HG02938 (cell line): Measurements from ENCODE around the gene LITAFD.
"Not testable (repeated sequence)": the region's sequence is repeated elsewhere in the genome, so short reads cannot be mapped to it uniquely, and the experiment has no call there.

Experiments used
- ATAC-seq: cut with Tn5 transposase; IDR thresholded peaks from one replicate; pipeline ENCODE4 v1.9.1; 2021; ENCODE audit warnings: mild to moderate bottlenecking, moderate library complexity; ENCODE audit not compliant: unreplicated experiment

Gene LITAFD

DNA sequence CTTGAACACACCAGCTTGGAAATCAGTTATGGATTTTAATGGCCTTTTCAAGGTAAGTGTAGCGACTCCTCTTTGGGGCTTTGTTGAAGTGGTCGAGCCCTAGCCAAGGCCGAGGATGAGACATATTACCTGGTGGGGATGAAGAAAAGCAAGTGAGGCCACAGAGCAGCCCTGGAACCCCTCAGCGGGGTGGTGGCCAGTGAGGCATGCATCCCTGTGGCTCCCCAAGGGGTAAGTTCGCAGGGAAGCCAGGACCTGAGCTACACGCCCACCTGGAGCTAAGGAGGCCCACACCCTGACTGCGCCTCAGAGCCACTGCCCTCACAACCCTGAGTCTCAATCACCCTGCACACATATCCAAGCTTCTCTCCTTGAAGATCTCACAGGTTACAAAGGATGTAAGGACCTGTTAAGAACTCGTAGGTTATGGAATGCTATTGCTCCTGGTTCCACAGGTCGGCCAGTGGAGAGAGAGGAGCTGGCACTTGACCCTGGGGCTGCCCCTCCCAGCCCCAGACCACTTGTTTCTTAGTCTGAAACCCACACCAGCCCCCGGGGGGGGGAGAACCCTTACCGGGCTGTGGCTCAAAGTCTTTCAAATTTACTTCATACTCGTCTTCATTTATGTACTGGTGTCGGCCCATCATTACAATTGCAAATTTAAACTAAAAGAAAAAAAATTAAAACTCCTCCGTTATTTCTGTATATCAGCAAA, 12.0 kb downstream of the LITAFD start:
- ATAC-seq, result no peak

DNA sequence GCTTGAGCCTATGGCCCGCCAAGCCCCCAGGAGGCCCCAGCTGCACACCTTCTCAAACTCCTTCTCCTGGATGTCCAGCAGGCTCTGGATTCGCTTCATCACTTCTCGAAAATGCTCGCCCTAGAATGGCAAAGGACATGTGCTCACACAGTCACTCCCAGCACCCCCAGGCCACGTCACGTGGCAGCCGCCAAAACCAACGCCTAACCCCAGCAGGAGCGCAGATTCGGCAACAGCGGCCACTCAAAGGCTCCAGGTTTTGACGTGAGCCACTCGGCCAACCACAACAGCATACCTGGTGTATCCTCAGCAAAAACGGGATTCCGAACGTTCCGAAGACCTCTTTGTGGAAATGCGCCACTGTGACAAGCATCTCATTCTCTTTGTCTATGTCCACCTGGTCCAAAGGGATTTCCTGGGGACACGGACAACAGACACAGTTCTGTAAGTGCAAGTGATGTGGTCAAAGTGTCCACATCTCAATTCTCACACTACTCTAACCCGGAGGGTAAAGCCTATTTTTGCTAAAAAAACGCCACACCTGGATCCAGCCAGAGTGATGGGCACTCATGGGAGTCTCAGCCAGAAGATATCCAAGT, 12.7 kb downstream of the LITAFD start:
- ATAC-seq, result no peak

DNA sequence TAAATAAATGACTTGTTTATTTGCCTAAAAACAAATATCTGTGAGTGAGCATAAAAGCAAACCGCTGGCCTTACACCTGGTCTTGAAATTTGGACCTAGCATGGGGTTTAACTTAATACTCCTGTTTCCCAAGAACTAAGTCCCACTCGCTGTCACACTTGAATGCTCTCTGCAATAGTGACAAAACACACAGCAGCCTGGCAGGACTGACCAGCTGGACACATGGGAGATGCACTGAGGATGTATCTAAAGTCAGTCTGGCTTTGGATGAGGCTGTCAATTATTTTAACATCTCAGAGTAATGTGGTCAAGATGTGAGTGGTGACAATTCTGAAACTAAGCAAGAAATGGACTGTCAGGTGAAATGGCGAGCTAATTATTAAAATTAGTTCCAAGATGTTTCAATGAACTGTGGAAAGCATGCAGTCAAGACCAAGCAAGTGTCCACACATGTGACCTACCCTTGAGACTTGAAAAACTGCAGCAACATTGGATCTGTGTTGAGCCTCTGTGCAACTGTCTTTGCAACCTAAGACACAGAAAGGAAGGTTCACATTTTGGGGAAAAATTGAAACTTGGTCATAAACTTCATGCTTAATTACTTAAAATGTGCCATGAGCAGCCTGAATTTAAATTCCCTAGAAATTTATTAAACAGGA, 16.6 kb downstream of the LITAFD start:
- ATAC-seq, result no peak

DNA sequence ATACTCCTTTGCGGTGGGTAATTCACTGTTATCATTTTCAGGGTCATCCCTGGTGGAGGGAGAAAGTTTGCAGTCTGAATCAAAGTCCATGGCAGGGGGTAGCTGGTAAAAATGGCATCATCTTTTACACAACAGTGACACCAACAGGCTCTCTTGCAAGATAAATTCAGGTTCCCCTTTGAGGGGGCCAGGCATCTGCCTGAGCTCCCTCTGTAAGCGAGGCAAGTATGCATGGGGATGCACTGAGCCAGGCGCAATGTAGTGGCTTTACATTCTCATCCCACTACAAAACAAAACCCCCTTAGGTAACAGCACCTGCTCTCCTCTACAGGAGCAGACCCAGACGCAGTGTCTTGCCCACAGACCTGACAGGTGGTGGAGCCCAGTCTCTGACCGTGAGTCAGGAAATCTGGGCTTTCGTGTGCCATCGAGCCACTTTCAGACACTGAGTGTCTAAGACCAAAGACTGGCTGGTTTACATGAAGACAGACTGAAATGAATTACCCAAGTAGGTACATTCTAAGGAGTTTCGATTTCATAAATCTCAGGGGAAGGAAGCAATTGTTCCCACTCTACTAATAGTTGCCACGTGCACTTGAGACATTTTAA, 17.7 kb downstream of the LITAFD start:
- no peak for ATAC-seq

DNA sequence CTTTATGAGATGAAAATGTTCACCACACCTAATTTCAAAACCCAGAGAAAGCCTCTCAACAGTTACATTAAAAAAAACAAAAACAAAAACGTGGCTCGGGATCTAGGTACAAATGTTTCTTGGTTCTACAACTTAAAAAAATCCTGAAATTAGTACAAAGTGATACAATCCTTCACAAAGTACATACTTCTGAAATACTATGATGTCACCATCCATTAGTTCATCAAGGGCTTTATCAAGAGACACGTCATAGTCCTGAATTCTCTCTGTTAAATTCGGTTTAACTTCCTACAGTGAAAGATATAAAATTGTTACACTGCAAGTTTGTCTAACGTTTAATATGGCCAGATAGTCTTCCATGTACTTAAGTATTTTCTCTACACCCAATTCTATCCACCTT, 18.2 kb downstream of the LITAFD start:
- ATAC-seq, result no peak

DNA sequence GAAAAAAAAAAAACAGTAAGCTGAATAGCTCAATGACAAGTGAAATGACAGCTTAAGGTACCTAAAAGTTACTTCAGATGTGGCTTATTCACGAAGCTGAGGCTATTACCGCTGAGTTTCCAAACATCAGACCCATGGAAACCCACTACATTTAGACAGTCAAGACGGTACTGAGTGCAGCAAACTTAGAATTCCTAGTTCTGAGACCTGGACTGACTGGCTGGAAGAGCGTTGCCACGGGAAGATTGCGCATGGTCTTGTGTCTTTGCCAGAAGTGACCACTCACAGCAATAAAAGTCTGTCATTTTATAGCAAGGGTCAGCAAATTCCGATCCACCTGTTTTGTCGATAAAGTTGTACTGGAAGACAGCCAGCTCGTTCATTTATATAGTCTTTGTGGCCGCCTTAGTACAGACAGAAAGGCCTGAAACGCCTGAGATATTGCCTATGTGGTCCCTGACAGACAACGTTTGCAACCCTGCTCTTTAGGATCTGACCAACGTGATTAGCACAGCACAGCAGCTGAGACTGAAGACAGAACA, 19.2 kb downstream of the LITAFD start:
- ATAC-seq, result no peak

DNA sequence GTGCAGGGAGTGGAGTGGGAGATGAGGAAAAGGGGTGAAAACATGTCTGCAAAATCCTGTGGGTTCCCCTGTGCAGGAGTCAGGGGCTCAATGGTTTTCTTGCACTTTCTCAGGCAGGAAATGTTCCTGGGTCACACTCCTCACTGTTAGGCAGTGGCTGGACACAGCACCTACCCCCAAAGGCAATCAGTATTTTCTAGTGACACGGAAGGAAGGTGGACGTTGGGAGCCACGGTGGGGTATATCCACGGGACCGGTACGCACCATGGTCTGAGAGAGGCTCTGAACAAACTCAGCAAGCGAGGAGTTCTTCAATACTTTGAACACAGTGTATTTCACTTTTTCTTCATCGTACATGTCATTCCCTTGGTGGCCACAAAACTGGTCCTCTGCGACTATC, 20.9 kb downstream of the LITAFD start:
- ATAC-seq, result no peak

DNA sequence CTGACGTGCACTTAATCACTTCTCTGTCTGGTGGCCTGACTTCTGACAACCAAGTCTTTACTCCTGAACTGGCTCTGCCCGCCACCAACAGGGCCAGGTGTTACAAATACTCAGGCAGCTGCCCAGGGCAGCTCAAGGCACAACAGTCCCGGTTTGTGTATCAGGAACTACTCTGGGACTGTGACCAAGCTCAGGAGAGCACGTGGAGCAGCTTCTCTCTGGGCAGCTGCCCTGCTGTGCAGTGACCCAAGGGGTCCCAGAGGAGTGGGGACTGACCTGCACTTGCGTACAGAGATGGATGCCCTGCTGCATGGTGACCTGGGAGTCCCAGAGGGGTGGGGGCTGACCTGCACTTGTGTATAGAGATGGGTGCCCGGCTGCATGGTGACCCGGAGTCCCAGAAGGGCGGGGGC, 21.9 kb downstream of the LITAFD start:
- no peak for ATAC-seq

DNA sequence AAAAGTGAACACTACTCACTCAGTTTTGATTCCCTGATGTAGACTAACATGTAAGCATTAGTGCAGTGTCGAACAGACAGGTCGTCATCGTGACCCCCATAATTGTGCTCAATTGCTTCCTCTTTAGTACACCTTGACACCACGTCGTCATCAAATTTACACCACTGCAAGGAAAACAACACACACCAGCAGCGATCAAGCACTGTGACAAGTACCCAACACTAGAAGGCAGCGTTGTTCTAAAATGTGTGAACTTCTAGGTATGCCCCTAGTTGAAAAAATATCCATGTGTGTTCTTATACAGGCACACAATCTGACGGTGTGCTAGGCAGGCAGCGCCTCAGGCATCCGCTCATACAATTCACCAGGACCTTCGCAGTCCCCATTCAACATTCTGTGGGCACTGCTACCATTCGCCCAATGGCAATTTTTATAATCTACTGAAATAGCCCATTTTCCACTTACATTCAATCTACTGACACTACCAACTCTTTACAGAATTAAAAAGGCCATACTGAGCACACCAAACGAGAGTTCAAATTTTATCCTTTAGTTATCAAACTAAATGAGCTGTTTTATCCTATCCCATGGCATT, 23.1 kb downstream of the LITAFD start:
- ATAC-seq, result no peak

DNA sequence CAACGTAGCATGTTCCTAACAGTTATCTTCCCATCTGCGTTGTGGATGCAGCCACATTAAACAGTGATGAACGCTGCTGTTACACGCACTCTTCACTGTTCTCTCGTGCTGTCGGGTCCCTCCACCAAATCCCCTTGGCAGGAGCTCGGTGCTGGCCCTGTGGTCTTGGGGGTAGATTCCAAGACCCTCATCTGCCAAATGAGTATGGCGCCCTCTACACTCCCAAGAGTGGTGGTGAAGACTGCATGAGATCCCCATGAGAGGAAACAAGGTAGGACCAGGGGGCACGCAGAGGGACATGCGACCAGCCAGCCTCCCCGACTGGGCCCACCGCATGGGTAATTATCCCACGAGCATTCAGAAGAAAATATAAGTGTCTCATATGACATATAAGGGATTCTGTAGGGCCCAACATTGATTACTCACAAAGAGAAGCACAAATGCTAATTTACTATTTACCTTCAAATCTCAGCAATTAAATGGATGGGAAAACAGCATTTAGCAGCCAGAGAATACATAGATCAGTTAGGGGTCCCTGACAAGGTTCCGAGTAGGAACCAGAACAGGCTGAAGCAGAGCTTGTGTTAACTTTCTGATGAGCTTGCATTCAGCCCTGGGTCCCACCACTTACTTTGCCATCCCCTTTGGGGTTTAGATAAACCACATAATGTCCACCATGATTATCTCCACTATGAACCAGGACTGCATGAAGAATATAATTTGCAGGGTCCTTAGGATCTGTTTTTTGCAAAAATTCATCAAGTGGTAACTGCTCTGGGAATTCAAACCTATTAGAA, 23.8 kb downstream of the LITAFD start:
- no peak for ATAC-seq

DNA sequence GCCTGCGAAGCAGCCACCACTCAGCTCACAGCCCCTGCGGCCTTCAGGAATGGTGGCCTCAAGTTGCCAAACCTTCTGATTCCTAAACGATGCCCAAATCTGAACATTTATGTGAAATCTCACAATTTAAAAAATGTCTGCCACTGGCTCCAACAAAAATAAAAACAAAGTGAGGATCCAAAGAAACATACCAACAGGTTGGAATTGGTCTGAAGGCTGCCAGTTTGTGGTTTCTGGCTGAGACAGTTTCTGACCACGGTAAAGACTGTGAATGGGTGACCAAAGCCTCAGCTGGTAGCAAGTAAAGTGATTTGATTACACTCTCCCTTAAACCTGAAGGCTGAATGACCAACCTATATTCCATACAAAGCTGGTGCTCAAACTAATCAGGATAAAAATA, 24.9 kb downstream of the LITAFD start:
- ATAC-seq, result no peak

DNA sequence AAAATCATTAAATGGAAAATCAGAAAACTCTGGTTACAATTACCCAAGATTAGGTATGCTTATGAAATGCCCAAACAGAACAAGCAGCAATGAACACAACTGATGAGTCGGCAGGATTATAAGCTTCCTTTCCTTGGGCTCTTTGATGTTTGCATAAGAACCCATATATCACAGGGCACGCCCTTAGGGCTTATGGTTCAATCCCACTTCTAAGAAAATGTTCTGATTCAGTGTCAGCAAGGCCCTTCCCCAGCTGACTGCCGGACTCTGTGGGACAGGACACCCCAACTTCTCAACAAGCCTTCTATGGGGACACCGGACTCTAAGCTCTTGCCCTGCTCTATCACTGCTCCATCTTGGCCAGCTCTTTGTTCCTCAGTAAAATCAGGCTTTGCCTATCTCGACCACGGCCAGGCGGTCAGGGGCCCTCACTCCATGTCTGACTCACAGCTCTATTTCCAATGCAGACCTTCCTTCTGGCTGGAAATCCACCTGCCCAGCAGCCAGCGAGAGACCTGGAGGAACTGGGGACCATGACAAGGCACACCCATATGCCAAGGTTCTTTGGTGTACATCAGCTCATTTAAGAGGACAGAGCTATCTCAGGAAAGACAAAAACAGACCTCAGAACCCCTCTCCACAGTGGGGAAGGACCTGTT, 26.8 kb downstream of the LITAFD start:
- no peak for ATAC-seq

DNA sequence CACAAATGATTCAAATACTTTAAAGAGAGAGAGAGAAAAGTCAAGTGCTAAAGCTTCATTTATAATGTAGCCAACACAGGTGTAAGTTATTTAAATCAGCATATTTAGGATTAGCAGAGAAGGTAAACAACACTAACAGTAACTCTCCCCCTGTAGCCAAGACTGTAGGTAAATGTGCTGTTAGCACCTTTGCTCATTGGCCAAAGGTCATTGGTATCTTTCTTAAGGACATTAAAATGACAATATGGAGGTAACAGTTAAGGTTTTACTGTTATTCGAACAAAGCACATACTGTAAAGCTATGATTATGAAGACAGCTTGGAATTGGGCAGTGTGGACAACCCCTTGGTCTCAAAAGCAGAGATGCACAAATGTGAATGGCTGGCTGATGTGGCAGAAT, 28.7 kb downstream of the LITAFD start:
- ATAC-seq, result no peak

DNA sequence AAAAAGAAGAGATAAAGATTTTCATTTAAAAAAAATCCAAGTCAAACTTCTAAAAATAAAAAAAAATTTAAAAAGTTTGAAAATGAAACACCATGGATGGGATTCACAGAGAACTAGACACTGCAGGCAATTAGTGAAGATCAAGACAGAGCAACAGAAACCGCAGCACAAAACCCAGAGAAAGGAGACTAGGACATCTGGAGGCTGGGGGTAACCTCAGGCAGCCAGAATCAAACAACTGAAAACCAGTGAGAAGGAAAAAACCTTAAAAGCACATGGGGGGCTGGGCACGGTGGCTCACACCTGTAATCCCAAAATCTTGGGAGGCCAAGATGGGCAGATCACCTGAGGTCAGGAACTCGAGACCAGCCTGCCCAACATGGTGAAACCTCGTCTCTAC, 30.6 kb downstream of the LITAFD start:
- ATAC-seq, result no peak

DNA sequence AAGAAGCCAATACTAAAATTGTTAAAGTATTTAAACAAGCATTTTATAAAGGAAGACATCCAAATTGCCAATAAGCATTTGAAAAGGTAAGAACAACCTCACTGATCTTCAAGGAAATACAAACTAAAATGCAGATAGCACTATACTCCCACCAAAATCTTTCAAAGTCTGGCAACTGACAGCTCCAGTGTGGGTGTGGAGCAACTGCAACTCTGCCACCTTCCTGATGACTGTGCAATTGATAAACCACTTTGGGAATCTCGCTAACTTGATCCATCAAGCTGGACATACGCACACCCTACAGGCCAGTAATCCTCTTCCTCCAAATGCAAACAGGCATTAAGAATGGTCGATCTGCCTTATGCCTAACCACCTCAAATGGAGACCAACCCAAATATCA, 31.9 kb downstream of the LITAFD start:
- ATAC-seq, result no peak

DNA sequence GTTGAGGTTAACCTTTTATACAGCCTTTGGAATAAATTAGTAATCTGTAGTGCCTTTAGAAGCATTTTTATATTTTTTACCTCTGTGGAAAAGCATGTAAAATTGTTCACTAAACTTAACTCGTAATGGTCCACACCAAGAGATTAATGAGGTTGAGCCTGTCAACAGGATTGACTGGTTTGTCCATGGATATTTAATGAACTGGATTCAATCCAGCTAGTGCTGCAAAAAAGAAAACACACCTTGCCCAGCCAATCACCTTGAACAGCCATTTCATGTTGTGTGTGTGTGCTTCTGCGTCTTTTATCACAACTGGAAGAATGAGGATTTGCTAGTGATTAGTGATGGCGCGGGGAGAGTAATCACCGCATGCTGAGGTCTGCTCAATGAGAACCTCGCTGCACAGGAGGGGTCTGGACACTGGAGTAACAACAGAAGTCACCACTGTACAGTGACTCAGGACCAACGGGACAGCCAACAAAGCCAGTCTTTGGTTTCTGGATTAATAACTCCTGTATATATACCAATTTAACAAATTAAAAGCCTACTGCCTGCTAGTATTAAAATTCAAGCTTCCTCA, 33.7 kb downstream of the LITAFD start:
- ATAC-seq, result no peak

DNA sequence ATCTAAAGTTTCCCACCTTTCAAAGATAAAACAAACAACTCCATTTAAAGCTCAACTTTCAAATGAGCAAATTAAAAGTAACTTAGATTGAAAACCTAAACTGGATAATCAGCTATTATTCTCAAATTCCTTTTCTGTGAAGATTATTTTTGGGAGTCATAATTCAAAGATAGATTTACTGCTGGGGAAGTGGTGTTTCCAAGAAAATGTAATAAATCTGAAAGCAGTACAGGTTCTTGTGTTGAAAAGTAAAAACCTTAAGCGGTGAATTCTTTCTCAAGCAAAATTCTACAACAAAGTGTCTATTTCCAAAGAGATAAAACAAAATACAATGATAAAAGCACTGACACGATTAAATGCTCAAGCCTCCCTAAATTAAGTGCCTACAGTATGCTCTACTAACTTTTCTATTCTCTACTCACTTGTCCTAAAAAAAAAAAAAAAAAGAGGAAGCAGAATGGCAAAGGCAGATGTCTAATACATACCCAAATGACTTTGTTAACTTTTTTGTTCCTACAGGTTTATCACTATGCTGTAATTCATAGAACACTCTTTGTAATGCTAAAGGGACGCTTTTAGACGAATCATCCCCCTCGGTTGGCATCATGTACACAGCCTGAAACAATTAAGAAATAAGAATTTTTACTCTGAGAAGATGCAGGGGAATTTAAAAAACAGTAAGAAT, 34.5 kb downstream of the LITAFD start:
- no peak for ATAC-seq

DNA sequence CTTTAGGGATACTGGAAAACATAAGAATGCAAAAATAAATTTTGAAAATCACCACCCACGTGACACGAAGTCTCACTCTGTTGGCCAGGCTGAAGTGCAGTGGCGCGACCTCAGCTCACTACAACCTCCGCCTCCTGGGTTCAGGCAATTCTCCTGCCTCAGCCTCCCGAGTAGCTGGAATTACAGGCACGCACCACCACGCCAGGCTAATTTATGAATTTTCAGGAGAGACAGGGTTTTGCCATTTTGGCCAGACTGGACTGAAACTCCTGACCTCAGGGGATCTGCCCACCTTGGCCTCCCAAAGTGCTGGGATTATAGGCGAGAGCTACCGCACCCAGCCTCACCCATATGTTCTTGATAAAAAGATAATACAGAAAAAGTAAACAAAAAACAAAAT, 35.2 kb downstream of the LITAFD start:
- not testable (repeated sequence) for ATAC-seq
